H9 (cell line): Measurements from ENCODE around the gene PLK3. TPM values are rescaled to one million over a fixed set of nuclear protein-coding genes. Genes with fewer than 3 reads are reported as not detected.

Experiments used
- DNase-seq: peaks from one replicate; pipeline ENCODE4 v3.0.0-alpha.2; 2017
- H2AFZ ChIP-seq: one replicate; pipeline ENCODE4 v1.6.1; 2013; ENCODE audit warnings: mild to moderate bottlenecking, low read length, control low read depth, moderate library complexity
- H2AK5ac ChIP-seq: 2 replicates; pipeline ENCODE4 v1.6.1; 2013; ENCODE audit warnings: low read length, control low read depth, mixed read lengths; ENCODE audit not compliant: insufficient read length
- H2BK120ac ChIP-seq: one replicate; pipeline ENCODE4 v1.6.1; 2013; ENCODE audit warnings: low read depth, mild to moderate bottlenecking, low read length, control low read depth, inconsistent platforms; ENCODE audit not compliant: poor library complexity, severe bottlenecking
- H2BK12ac ChIP-seq: 2 replicates; pipeline ENCODE4 v1.6.1; 2013; ENCODE audit warnings: low read length, control low read depth, mixed read lengths, low read depth; ENCODE audit not compliant: insufficient read length
- H2BK15ac ChIP-seq: 2 replicates; pipeline ENCODE4 v1.6.1; 2013; ENCODE audit warnings: low read depth, low read length, control low read depth
- H2BK20ac ChIP-seq: one replicate; pipeline ENCODE4 v1.6.1; 2013; ENCODE audit warnings: low read depth, mild to moderate bottlenecking, low read length, control low read depth, inconsistent platforms; ENCODE audit not compliant: poor library complexity, severe bottlenecking
- H2BK5ac ChIP-seq: 2 replicates; pipeline ENCODE4 v1.6.1; 2013; ENCODE audit warnings: low read length, control low read depth, mixed read lengths; ENCODE audit not compliant: insufficient read length
- H3K14ac ChIP-seq: 2 replicates; pipeline ENCODE4 v1.6.1; 2013; ENCODE audit warnings: low read length, control low read depth; ENCODE audit not compliant: insufficient read depth
- H3K18ac ChIP-seq: 2 replicates; pipeline ENCODE4 v1.6.1; 2013; ENCODE audit warnings: low read depth, mild to moderate bottlenecking, mixed read lengths, low read length, control low read depth; ENCODE audit not compliant: insufficient read length
- H3K23ac ChIP-seq: 2 replicates; pipeline ENCODE4 v1.6.1; 2013; ENCODE audit warnings: low read length, control low read depth, mixed read lengths, low read depth; ENCODE audit not compliant: insufficient read length
- H3K23me2 ChIP-seq: 2 replicates; pipeline ENCODE4 v1.6.1; 2013; ENCODE audit warnings: low read depth, mild to moderate bottlenecking, mixed read lengths, low read length, control low read depth; ENCODE audit not compliant: insufficient read length, poor library complexity, severe bottlenecking
- H3K27ac ChIP-seq: 2 replicates; pipeline ENCODE4 v1.5.1; 2013; ENCODE audit warnings: low read length, control low read depth, mixed read lengths, low read depth; ENCODE audit not compliant: insufficient read length
- H3K27me3 ChIP-seq: 2 replicates; pipeline ENCODE4 v1.6.1; 2013; ENCODE audit warnings: low read length, control low read depth, inconsistent platforms; ENCODE audit not compliant: insufficient read depth
- H3K4ac ChIP-seq: 2 replicates; pipeline ENCODE4 v1.6.1; 2013; ENCODE audit warnings: low read depth, mild to moderate bottlenecking, control low read depth, inconsistent platforms, low read length, moderate library complexity
- H3K4me1 ChIP-seq: 2 replicates; pipeline ENCODE4 v1.6.1; 2013; ENCODE audit warnings: low read length, control low read depth, inconsistent platforms; ENCODE audit not compliant: insufficient read depth
- H3K4me2 ChIP-seq: 2 replicates; pipeline ENCODE4 v1.6.1; 2013; ENCODE audit warnings: low read length, control low read depth, mixed read lengths; ENCODE audit not compliant: insufficient read length, insufficient read depth
- H3K56ac ChIP-seq: 2 replicates; pipeline ENCODE4 v1.6.1; 2013; ENCODE audit warnings: low read depth, mild to moderate bottlenecking, mixed read lengths, low read length, control low read depth; ENCODE audit not compliant: insufficient read length
- H3K79me1 ChIP-seq: 2 replicates; pipeline ENCODE4 v1.6.1; 2013; ENCODE audit warnings: low read depth, mild to moderate bottlenecking, moderate library complexity, low read length, control low read depth, inconsistent platforms; ENCODE audit not compliant: insufficient read depth, poor library complexity, severe bottlenecking
- H3K79me2 ChIP-seq: 2 replicates; pipeline ENCODE4 v1.6.1; 2013; ENCODE audit warnings: low read length, control low read depth, inconsistent platforms; ENCODE audit not compliant: insufficient read depth
- H3K9ac ChIP-seq: 2 replicates; pipeline ENCODE4 v1.6.1; 2013; ENCODE audit warnings: low read length, control low read depth, mixed read lengths; ENCODE audit not compliant: insufficient read length; ENCODE audit errors: extremely low read depth
- H3K9me3 ChIP-seq: one replicate; pipeline ENCODE4 v1.6.1; 2013; ENCODE audit warnings: low read depth, low read length, inconsistent platforms; ENCODE audit not compliant: control insufficient read depth
- H3T11ph ChIP-seq: one replicate; pipeline ENCODE4 v1.6.1; 2013; ENCODE audit warnings: mild to moderate bottlenecking, low read length, control low read depth, inconsistent platforms
- H4K20me1 ChIP-seq: one replicate; pipeline ENCODE4 v1.6.1; 2013; ENCODE audit not compliant: control insufficient read depth, insufficient read length, insufficient read depth
- H4K5ac ChIP-seq: 2 replicates; pipeline ENCODE4 v1.6.1; 2013; ENCODE audit warnings: low read depth, mild to moderate bottlenecking, mixed read lengths, low read length, control low read depth; ENCODE audit not compliant: insufficient read length
- H4K8ac ChIP-seq: replicated peaks from 2 replicates; pipeline ENCODE4 v1.6.1; 2013; ENCODE audit warnings: low read length, control low read depth, mixed read lengths, low read depth; ENCODE audit not compliant: insufficient read length
- H4K91ac ChIP-seq: 2 replicates; pipeline ENCODE4 v1.6.1; 2013; ENCODE audit warnings: low read depth, mild to moderate bottlenecking, moderate library complexity, mixed read lengths, low read length, control low read depth; ENCODE audit not compliant: insufficient read length
- H3K27ac Mint-ChIP-seq, 3 experiments: 2 replicates in 2 of 3; 3 replicates in 1 of 3; pipeline ENCODE4 v1.8.0; 2020 to 2021; ENCODE audit warnings: mixed read lengths in 3 of 3, mild to moderate bottlenecking in 1 of 3, moderate library complexity in 1 of 3
- H3K27me3 Mint-ChIP-seq: 2 replicates; pipeline ENCODE4 v1.8.0; 2021; ENCODE audit warnings: low read depth, mild to moderate bottlenecking, moderate library complexity, mixed read lengths
- H3K36me3 Mint-ChIP-seq, 3 experiments: 2 replicates in 2 of 3; 3 replicates in 1 of 3; pipeline ENCODE4 v1.8.0; 2020 to 2021; ENCODE audit warnings: low read depth in 3 of 3, mixed read lengths in 3 of 3; ENCODE audit not compliant: insufficient read depth in 1 of 3
- H3K4me1 Mint-ChIP-seq, 2 experiments: 2 replicates each; pipeline ENCODE4 v1.8.0; 2020; ENCODE audit warnings: mixed read lengths in 2 of 2
- H3K4me3 Mint-ChIP-seq, 2 experiments: 2 replicates in 1 of 2; 3 replicates in 1 of 2; pipeline ENCODE4 v1.8.0; 2020 to 2021; ENCODE audit warnings: mild to moderate bottlenecking in 2 of 2, mixed read lengths in 2 of 2, moderate library complexity in 1 of 2
- H3K9me3 Mint-ChIP-seq, 2 experiments: 2 replicates in 1 of 2; 3 replicates in 1 of 2; pipeline ENCODE4 v1.8.0; 2020; ENCODE audit warnings: mild to moderate bottlenecking in 2 of 2, mixed read lengths in 2 of 2, moderate library complexity in 1 of 2
- CTCF ChIP-seq: fragments of 200-600 bp; sonication (generic); conservative IDR thresholded peaks from 3 replicates; pipeline ENCODE4 v1.8.0; 2021; ENCODE audit warnings: antibody characterized with exemption, mild to moderate bottlenecking
- WGBS: extraction: QIAGEN DNeasy Blood & Tissue Kit; methylation state at CpG from one replicate; pipeline ENCODE4 v1.1.7; 2013; ENCODE audit warnings: missing lambda C conversion rate, low lambda C conversion rate, mixed read lengths; ENCODE audit not compliant: insufficient read length; ENCODE audit errors: extremely low coverage; 5-methylcytosine and 5-hydroxymethylcytosine counted together
- total RNA-seq: library from RNA; stranded (reverse); gene quantifications from 2 replicates; pipeline ENCODE4 v1.2.1, GENCODE V29; 2021

Gene PLK3
- total RNA-seq, 1 experiment from 2014 or later, result 14.7 TPM

GRCh38 chr1:44820328-44821239, 20.4 kb downstream of the PLK3 start:
- Mint-ChIP-seq H3K4me1 (peaks cover 17 to 20% of the 10 kb centered on the region in 2 experiments), H3K4me3 (peak overlapping the region; percentile 75 to 78), H3K36me3 (no peaks in the 10 kb centered on the region), H3K9me3 (no peaks in the 10 kb centered on the region; a peak in 1 of 5 replicates), H3K27ac (peak overlapping the region; percentile 100), H3K27me3 (no peaks in the 10 kb centered on the region)
- Histone ChIP-seq H2BK20ac (no peak overlapping the region), H2BK5ac (no peak overlapping the region), H2AFZ (no peak overlapping the region), H3K56ac (peak overlapping the region; percentile 90), H3K18ac (peak overlapping the region; percentile 53), H3K4me1 (no peaks in the 10 kb centered on the region), H3K14ac (peak overlapping the region; percentile 55), H2BK15ac (no peak overlapping the region), H4K91ac (no peak overlapping the region), H3K9me3 (no peaks in the 10 kb centered on the region), H4K8ac (peak overlapping the region; percentile 92), H3K27me3 (no peaks in the 10 kb centered on the region), H3K27ac (peak overlapping the region; percentile 81), H4K5ac (no peak overlapping the region), H2BK12ac (no peak overlapping the region), H2AK5ac (no peak overlapping the region), H3K79me2 (no peaks in the 10 kb centered on the region), H3K23ac (no peak overlapping the region), H3T11ph (no peak overlapping the region), H3K4me2 (peak overlapping the region; percentile 39), H2BK120ac (no peak overlapping the region), H3K23me2 (peaks cover 8% of the 10 kb centered on the region), H3K79me1 (no peaks in the 10 kb centered on the region), H3K4ac (no peak overlapping the region), H3K9ac (peak overlapping the region; percentile 44), H4K20me1 (no peaks in the 10 kb centered on the region)
- TF ChIP-seq CTCF, result no peak
- no CpG with 5 or more reads among the region's 25 CpGs for WGBS
- DNase-seq, result no peak
